AG04450 (cell line): ENCODE data around the gene EPO. TPM values are rescaled to one million over a fixed set of nuclear protein-coding genes. Genes with fewer than 3 reads are reported as not detected.
"Not testable (repeated sequence)": the region's sequence is repeated elsewhere in the genome, so short reads cannot be mapped to it uniquely, and the experiment has no call there.

ENCODE experiments used
- CTCF ChIA-PET: fragments of 300-600, 350-600 bp; formaldehyde crosslinking; extraction: SDS; loops from one replicate; lab custom pipeline; 2022; ENCODE audit warnings: antibody characterized with exemption, inconsistent platforms; lab: Charles Lee
- POLR2A ChIA-PET: fragments of 350-600 bp; formaldehyde crosslinking; extraction: SDS; loops from one replicate; lab custom pipeline; 2021; ENCODE audit warnings: antibody characterized with exemption, inconsistent platforms; lab: Yijun Ruan, JAX
- DNase-seq: peaks from one replicate; pipeline ENCODE4 v3.0.0-alpha.2; 2011; ENCODE audit warnings: low read depth, low spot score
- H3K27ac ChIP-seq: one replicate; pipeline ENCODE4 v1.5.1; 2012; ENCODE audit warnings: low read depth, low read length, control low read depth
- H3K27me3 ChIP-seq: one replicate; pipeline ENCODE4 v1.6.0; 2012; ENCODE audit warnings: low read length; ENCODE audit not compliant: control insufficient read depth, insufficient read depth
- H3K4me3 ChIP-seq: 2 replicates; pipeline ENCODE4 v1.5.1; 2011; ENCODE audit warnings: mild to moderate bottlenecking, low read depth, low read length, control low read depth
- H3K9me3 ChIP-seq: 2 replicates; pipeline ENCODE4 v1.5.1; 2012; ENCODE audit warnings: low read length; ENCODE audit not compliant: control insufficient read depth, insufficient read depth
- CTCF ChIP-seq: IDR thresholded peaks from 2 replicates; pipeline ENCODE4 v1.5.1; 2011; ENCODE audit warnings: low read depth, low read length, control low read depth, inconsistent platforms
- polyA plus RNA-seq: library from polyadenylated mRNA; depleted of rRNA; stranded (reverse); fragments of >200 nt; gene quantifications from 2 replicates; pipeline ENCODE4 v1.2.3, GENCODE V29; 2011

The EPO gene
- polyA plus RNA-seq, 1 experiment, result not detected

- Histone ChIP-seq H3K4me3 (peak within 1 kb of the TSS; percentile 80), H3K9me3 (0 out of 2 replicates have a peak, but pooled peaks cover 4% of the 10 kb centered on the region), H3K27me3 (peaks cover 2% of the 10 kb centered on the region), H3K27ac (peak within 1 kb of the TSS; percentile 11)
- CTCF ChIA-PET, result interaction anchor here (2.8 kb wide), 1 partner anchor 11 kb away, joined by 13 read pairs; the partner anchor contains the start of gene POP7
- TF ChIP-seq CTCF, result no peak
- no peak for DNase-seq
- POLR2A ChIA-PET, result interaction anchor here (0.6 to 1.8 kb wide), 2 partner anchors 12 to 194 kb away, joined by 3 to 19 read pairs; partner anchors contain the start of gene POP7
These were observed 26.0 kb upstream of the EPO start, which contains the start of gene GIGYF1 for GRCh38 chr7:100694098-100694745. Gene GIGYF1, minus strand, starts transcription at chr7:100694250. Its CDS starts 6,012 bp downstream, at chr7:100688238.

- H3K9me3 ChIP-seq, result 0 out of 2 replicates have a peak, but pooled peaks cover 4% of the 10 kb centered on the region
- CTCF ChIA-PET, result interaction anchor here (1.3 to 2.8 kb wide), 2 partner anchors 10 to 155 kb away, joined by 4 to 13 read pairs; partner anchors contain the start of gene POP7
- TF ChIP-seq CTCF, result no peak
- POLR2A ChIA-PET, result no interaction called here
- no peak for DNase-seq
- no peak overlapping the region for H3K4me3 ChIP-seq
- H3K27me3 ChIP-seq, result peaks cover 10% of the 10 kb centered on the region
- no peak overlapping the region for H3K27ac ChIP-seq
These were observed 24.1 kb upstream of the EPO start for GRCh38 chr7:100696123-100696521.

- Histone ChIP-seq H3K9me3 (0 out of 2 replicates have a peak, but pooled peaks cover 4% of the 10 kb centered on the region), H3K4me3 (no peak overlapping the region), H3K27me3 (peaks cover 11% of the 10 kb centered on the region), H3K27ac (no peak overlapping the region)
- no peak for TF ChIP-seq CTCF
- ChIA-PET POLR2A (no interaction called here), CTCF (interaction anchor here (1.3 kb wide), 1 partner anchor 139 kb away, joined by 3 read pairs; no protein-coding TSS in a partner anchor)
- DNase-seq, result no peak
These were observed 21.2 kb upstream of the EPO start for GRCh38 chr7:100699018-100699417.

- not testable (repeated sequence) for H3K27ac ChIP-seq, H3K9me3 ChIP-seq, DNase-seq, H3K27me3 ChIP-seq, H3K4me3 ChIP-seq
- ChIA-PET POLR2A (interaction anchor here (0.6 kb wide), 1 partner anchor 91 kb away, joined by 4 read pairs; no protein-coding TSS in a partner anchor), CTCF (interaction anchor here (3.2 to 6.1 kb wide), 2 partner anchors 10 to 151 kb away, joined by 9 to 165 read pairs; partner anchors contain the start of gene SLC12A9)
These were observed 19.2 kb upstream of the EPO start for GRCh38 chr7:100701089-100701488.

GRCh38 chr7:100705320-100705752 is 14.9 kb upstream of the EPO start:
- H3K27ac ChIP-seq, result peak overlapping the region; percentile 82
- ChIA-PET POLR2A (interaction anchor here (0.6 to 2.3 kb wide), 22 partner anchors 11 to 389 kb away, joined by 3 to 19 read pairs (median 6); partner anchors contain the start of genes EPHB4, FBXO24, GIGYF1 and LRCH4), CTCF (interaction anchor here (0.5 to 6.1 kb wide), 41 partner anchors 8 to 1546 kb away, joined by 3 to 165 read pairs (median 5); partner anchors contain the start of genes EPHB4, FBXO24, LRCH4 and MOSPD3)
- peak overlapping the region; percentile 77 for H3K4me3 ChIP-seq
- DNase-seq, result no peak
- peaks cover 7% of the 10 kb centered on the region for H3K27me3 ChIP-seq
- no peaks in the 10 kb centered on the region; the same call in 1 of the 2 replicates for H3K9me3 ChIP-seq
- peak; percentile 90 for TF ChIP-seq CTCF
